AG04450 (cell line): ENCODE measurements around the gene NT5E. TPM values are rescaled to one million over a fixed set of nuclear protein-coding genes. Genes with fewer than 3 reads are reported as not detected.

Experiments
- CTCF ChIA-PET: fragments of 300-600, 350-600 bp; formaldehyde crosslinking; extraction: SDS; loops from one replicate; lab custom pipeline; 2022; ENCODE audit warnings: antibody characterized with exemption, inconsistent platforms; lab: Charles Lee
- POLR2A ChIA-PET: fragments of 350-600 bp; formaldehyde crosslinking; extraction: SDS; loops from one replicate; lab custom pipeline; 2021; ENCODE audit warnings: antibody characterized with exemption, inconsistent platforms; lab: Yijun Ruan, JAX
- DNase-seq: peaks from one replicate; pipeline ENCODE4 v3.0.0-alpha.2; 2011; ENCODE audit warnings: low read depth, low spot score
- H3K27ac ChIP-seq: one replicate; pipeline ENCODE4 v1.5.1; 2012; ENCODE audit warnings: low read depth, low read length, control low read depth
- H3K27me3 ChIP-seq: one replicate; pipeline ENCODE4 v1.6.0; 2012; ENCODE audit warnings: low read length; ENCODE audit not compliant: control insufficient read depth, insufficient read depth
- H3K4me3 ChIP-seq: 2 replicates; pipeline ENCODE4 v1.5.1; 2011; ENCODE audit warnings: mild to moderate bottlenecking, low read depth, low read length, control low read depth
- H3K9me3 ChIP-seq: 2 replicates; pipeline ENCODE4 v1.5.1; 2012; ENCODE audit warnings: low read length; ENCODE audit not compliant: control insufficient read depth, insufficient read depth
- CTCF ChIP-seq: IDR thresholded peaks from 2 replicates; pipeline ENCODE4 v1.5.1; 2011; ENCODE audit warnings: low read depth, low read length, control low read depth, inconsistent platforms
- polyA plus RNA-seq: library from polyadenylated mRNA; depleted of rRNA; stranded (reverse); fragments of >200 nt; gene quantifications from 2 replicates; pipeline ENCODE4 v1.2.3, GENCODE V29; 2011

NT5E gene
- polyA plus RNA-seq, 1 experiment, result 164 TPM

- CTCF ChIA-PET, result interaction anchor here (2.1 to 11.2 kb wide), 4 partner anchors 12 to 142 kb away, joined by 10 to 138 read pairs (median 24); no protein-coding TSS in a partner anchor
- Histone ChIP-seq H3K4me3 (no peak overlapping the region), H3K27me3 (no peaks in the 10 kb centered on the region), H3K9me3 (peaks cover 4% of the 10 kb centered on the region; the same call in 1 of the 2 replicates), H3K27ac (no peak overlapping the region)
- no peak for DNase-seq
- no peak for TF ChIP-seq CTCF
- POLR2A ChIA-PET, result interaction anchor here (0.6 kb wide), 1 partner anchor 17 kb away, joined by 3 read pairs; no protein-coding TSS in a partner anchor
Measured at GRCh38 chr6:85496009-85496579, 46.2 kb downstream of the NT5E start.

- POLR2A ChIA-PET, result no interaction called here
- no peak for TF ChIP-seq CTCF
- Histone ChIP-seq H3K4me3 (no peak overlapping the region), H3K9me3 (peaks cover 4% of the 10 kb centered on the region; the same call in 1 of the 2 replicates), H3K27ac (no peak overlapping the region), H3K27me3 (no peaks in the 10 kb centered on the region)
- CTCF ChIA-PET, result interaction anchor here (3.0 to 11.2 kb wide), 3 partner anchors 13 to 142 kb away, joined by 10 to 138 read pairs (median 34); no protein-coding TSS in a partner anchor
- DNase-seq, result no peak
Measured at GRCh38 chr6:85496856-85497255, 47.0 kb downstream of the NT5E start.

GRCh38 chr6:85498596-85499258, 48.8 kb downstream of the NT5E start:
- H3K27ac ChIP-seq, result no peak overlapping the region
- no peak for TF ChIP-seq CTCF
- H3K9me3 ChIP-seq, result peaks cover 4% of the 10 kb centered on the region; the same call in 1 of the 2 replicates
- DNase-seq, result no peak
- H3K27me3 ChIP-seq, result no peaks in the 10 kb centered on the region
- POLR2A ChIA-PET, result interaction anchor here (0.6 to 1.0 kb wide), 2 partner anchors 9 to 16 kb away, joined by 3 read pairs; no protein-coding TSS in a partner anchor
- CTCF ChIA-PET, result interaction anchor here (0.9 to 11.2 kb wide), 3 partner anchors 15 to 68 kb away, joined by 3 to 138 read pairs (median 10); no protein-coding TSS in a partner anchor
- no peak overlapping the region for H3K4me3 ChIP-seq

- ChIA-PET POLR2A (no interaction called here), CTCF (interaction anchor here (1.0 to 3.1 kb wide), 4 partner anchors 24 to 151 kb away, joined by 4 to 20 read pairs (median 10); no protein-coding TSS in a partner anchor)
- no peak for DNase-seq
Measured at GRCh38 chr6:85506441-85507093, 56.7 kb downstream of the NT5E start.

More at GRCh38 chr6:85506441-85507093, 56.7 kb downstream of the NT5E start:
- H3K4me3 ChIP-seq, result no peak overlapping the region
- TF ChIP-seq CTCF, result no peak
- H3K27me3 ChIP-seq, result no peaks in the 10 kb centered on the region
- no peak overlapping the region for H3K27ac ChIP-seq
- no peaks in the 10 kb centered on the region for H3K9me3 ChIP-seq
